GM18909 (cell line): ENCODE measurements around the gene LSG1.

Experiments
- ATAC-seq: cut with Tn5 transposase; IDR thresholded peaks from one replicate; pipeline ENCODE4 v1.9.1; 2021; ENCODE audit warnings: mild to moderate bottlenecking; ENCODE audit not compliant: unreplicated experiment, poor library complexity

The LSG1 gene

DNA sequence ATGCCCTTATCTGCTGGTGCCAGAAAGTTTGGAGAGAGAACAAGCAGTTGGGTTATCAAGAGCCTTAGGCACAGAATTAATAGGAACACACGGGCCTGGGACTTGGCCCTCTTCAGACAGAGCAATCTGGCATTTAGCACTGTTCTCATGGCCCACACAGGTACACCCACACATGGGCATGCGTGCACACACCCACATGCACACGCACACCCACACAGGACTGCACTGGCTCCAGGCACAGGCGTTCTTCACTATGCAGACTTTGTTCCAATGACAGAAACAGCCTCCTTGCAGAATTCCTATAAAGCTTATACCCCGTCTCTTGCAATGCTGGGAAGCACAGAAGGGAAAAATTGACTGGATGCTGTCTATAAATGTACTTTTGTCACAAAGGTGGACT lies 75.1 kb downstream of the LSG1 start:
- ATAC-seq: no peak

GRCh38 chr3:194592798-194593752 lies 78.9 kb downstream of the LSG1 start:
- ATAC-seq: no peak
